ENCODE data around the gene CD163L1.
"Not testable (repeated sequence)": the region's sequence is repeated elsewhere in the genome, so short reads cannot be mapped to it uniquely, and the experiment has no call there.

The CD163L1 gene

GRCh38 chr12:7337790-7338189 lies 106.2 kb downstream of the CD163L1 start:
- not testable (repeated sequence) for DNase-seq (ENCODE audit: low read depth in 2 of 3, low spot score in 2 of 3)

GRCh38 chr12:7327918-7328317 lies 116.0 kb downstream of the CD163L1 start:
- DNase-seq (ENCODE audit: low read depth in 2 of 3, low spot score in 2 of 3) = no peak

- no peak for DNase-seq (ENCODE audit: low read depth in 2 of 3, low spot score in 2 of 3)
Observed at GRCh38 chr12:7324176-7324575, 119.8 kb downstream of the CD163L1 start.

GRCh38 chr12:7322599-7322998 lies 121.4 kb downstream of the CD163L1 start:
- no peak for DNase-seq (ENCODE audit: low read depth in 2 of 3, low spot score in 2 of 3)

GRCh38 chr12:7321624-7322023 lies 122.3 kb downstream of the CD163L1 start:
- no peak for DNase-seq (ENCODE audit: low read depth in 2 of 3, low spot score in 2 of 3)

GRCh38 chr12:7319930-7320329 lies 124.0 kb downstream of the CD163L1 start:
- DNase-seq (ENCODE audit: low read depth in 2 of 3, low spot score in 2 of 3) = no peak

- DNase-seq (ENCODE audit: low read depth in 2 of 3, low spot score in 2 of 3) = no peak
Observed at GRCh38 chr12:7310070-7310469, 133.9 kb downstream of the CD163L1 start.

Data from activated CD8-positive, alpha-beta memory T cell treated with anti-CD3 and anti-CD28 coated beads for 48 hours (primary cell).